Fibroblast of mammary gland (primary cell): ENCODE results near the gene GRAMD4.

ENCODE experiments used
- DNase-seq: peaks from one replicate; pipeline ENCODE4 v3.0.0-alpha.2; 2010; ENCODE audit warnings: low read depth
- H3K4me3 ChIP-seq: 2 replicates; pipeline ENCODE4 v1.5.1; 2011; ENCODE audit warnings: low read depth, mild to moderate bottlenecking, low read length, moderate library complexity; ENCODE audit not compliant: control insufficient read depth
- TF ChIP-seq, protein P1 (sequence below): conservative IDR thresholded peaks from 2 replicates; pipeline ENCODE4 v1.5.1; 2011; ENCODE audit warnings: low read depth, low read length, inconsistent platforms; ENCODE audit not compliant: control insufficient read depth, insufficient read depth

The GRAMD4 gene

DNA sequence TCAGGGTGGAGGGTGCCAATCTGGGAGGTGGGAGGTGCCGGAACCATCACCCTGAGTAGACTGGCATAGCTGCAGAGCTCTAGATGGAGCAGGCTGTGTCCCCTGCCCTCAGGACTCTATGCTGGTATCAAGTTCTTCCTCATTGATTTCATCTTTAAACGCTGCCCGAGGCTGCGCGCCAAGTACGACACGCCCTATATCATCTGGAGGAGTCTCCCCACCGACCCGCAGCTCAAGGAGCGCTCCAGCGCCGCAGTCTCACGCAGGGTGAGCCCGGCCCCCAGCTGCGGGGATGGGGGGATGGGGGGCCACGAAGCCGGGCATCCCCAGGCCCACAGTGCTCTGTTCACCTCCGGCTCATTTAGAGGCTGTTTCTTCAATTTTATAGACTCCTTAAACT, 52.5 kb downstream of the GRAMD4 start:
- H3K4me3 ChIP-seq = no peak overlapping the region
- TF ChIP-seq, protein P1, sequence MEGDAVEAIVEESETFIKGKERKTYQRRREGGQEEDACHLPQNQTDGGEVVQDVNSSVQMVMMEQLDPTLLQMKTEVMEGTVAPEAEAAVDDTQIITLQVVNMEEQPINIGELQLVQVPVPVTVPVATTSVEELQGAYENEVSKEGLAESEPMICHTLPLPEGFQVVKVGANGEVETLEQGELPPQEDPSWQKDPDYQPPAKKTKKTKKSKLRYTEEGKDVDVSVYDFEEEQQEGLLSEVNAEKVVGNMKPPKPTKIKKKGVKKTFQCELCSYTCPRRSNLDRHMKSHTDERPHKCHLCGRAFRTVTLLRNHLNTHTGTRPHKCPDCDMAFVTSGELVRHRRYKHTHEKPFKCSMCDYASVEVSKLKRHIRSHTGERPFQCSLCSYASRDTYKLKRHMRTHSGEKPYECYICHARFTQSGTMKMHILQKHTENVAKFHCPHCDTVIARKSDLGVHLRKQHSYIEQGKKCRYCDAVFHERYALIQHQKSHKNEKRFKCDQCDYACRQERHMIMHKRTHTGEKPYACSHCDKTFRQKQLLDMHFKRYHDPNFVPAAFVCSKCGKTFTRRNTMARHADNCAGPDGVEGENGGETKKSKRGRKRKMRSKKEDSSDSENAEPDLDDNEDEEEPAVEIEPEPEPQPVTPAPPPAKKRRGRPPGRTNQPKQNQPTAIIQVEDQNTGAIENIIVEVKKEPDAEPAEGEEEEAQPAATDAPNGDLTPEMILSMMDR = no peak
- peak; percentile 13 for DNase-seq

- H3K4me3 ChIP-seq = no peak overlapping the region
- peak; percentile 21 for DNase-seq
- TF ChIP-seq, protein P1 = no peak
Measured at GRCh38 chr22:46673205-46673604, 53.0 kb downstream of the GRAMD4 start.

DNA sequence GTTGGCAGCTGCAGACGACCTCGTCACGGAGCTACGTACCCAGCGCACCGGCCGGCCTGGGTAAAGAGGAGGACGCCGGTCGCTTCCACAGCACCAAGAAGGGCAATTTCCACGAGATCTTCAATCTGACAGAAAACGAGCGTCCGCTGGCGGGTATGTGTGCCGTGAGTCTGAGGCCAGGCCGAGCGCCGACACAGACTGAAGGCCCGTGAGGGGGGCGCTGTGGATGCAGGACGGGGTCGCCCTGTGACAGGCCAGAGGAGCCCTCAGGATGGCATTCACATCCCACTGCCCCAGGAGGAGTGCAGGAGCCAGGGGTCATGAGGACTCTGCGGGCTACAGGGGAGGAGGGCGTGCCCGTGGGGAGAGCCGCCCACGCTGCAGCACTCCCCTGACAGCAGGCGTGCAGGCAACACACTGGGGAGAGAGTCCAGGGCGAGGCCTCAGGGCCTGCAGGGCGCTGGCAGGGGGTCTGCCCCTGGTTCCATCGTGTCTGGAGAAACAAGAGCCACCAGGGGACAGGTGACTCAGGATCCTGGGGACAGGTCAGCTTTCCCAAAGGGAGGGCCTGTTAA, 53.6 kb downstream of the GRAMD4 start:
- no peak for DNase-seq
- TF ChIP-seq, protein P1 = no peak
- H3K4me3 ChIP-seq = no peak overlapping the region

- TF ChIP-seq, protein P1 = no peak
- no peak for DNase-seq
- H3K4me3 ChIP-seq = no peak overlapping the region
Measured at GRCh38 chr22:46674367-46674781, 54.2 kb downstream of the GRAMD4 start.

GRCh38 chr22:46674906-46675305, 54.7 kb downstream of the GRAMD4 start:
- DNase-seq = no peak
- no peak overlapping the region for H3K4me3 ChIP-seq
- TF ChIP-seq, protein P1 = no peak

DNA sequence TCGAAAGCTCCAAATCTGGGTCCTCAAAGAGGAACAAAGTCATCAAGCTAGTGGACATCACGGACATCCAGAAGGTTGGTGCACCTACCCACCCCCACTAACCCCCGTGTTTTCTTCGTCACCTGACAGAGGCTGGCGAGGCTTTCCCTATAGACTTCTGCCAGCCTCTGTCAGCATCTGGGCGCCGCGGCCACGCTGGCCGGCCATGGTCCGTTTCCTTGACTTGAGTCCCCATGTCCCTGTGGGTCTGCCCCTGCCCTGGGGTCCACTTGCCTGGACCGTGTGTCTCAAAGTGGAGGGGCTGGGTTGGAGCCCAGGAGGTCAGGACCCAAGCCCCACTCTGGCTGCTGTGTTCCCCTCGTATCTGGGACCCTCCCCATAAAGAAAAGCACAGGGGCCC, 55.3 kb downstream of the GRAMD4 start:
- TF ChIP-seq, protein P1 = no peak
- DNase-seq = no peak
- no peak overlapping the region for H3K4me3 ChIP-seq

DNA sequence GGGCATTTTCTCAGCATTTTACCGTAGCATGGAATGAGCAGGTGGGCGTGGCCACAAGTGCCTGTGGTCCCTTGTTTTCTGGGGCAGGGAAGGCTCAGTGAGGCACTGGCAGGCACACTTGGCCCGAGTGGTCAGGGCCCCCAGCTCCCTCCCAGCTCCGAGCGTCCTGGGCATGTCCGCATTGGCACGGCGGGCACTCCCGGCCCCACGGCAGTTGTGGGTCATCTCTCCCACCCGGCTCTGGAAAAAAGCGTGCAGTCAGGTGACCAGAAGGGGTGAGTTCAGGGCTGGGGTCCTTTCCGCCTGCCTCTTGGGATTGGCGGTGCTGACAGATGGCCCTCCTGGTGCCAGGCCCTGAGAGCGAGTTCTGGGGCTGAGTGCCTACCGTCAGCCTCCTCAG, 55.8 kb downstream of the GRAMD4 start:
- TF ChIP-seq, protein P1 = no peak
- DNase-seq = no peak
- no peak overlapping the region for H3K4me3 ChIP-seq
